Esophagus (tissue), 2 donors: ENCODE data around the gene IDS. TPM values are rescaled to one million over a fixed set of nuclear protein-coding genes. Genes with fewer than 3 reads are reported as not detected.
"Not testable (repeated sequence)": the region's sequence is repeated elsewhere in the genome, so short reads cannot be mapped to it uniquely, and the experiment has no call there.

Experiments
- H3K27ac ChIP-seq, 2 donors: one replicate each; pipeline ENCODE4 v1.5.1; 2013; ENCODE audit warnings: low read depth in 2 of 2, mild to moderate bottlenecking in 2 of 2, inconsistent platforms in 1 of 2, low read length in 1 of 2, moderate library complexity in 1 of 2
- H3K27me3 ChIP-seq, 2 donors: one replicate each; pipeline ENCODE4 v1.6.1; 2013; ENCODE audit warnings: low read length in 2 of 2, control low read depth in 1 of 2, mild to moderate bottlenecking in 1 of 2; ENCODE audit not compliant: insufficient read depth in 2 of 2, control insufficient read depth in 1 of 2
- H3K36me3 ChIP-seq, 2 donors: one replicate each; pipeline ENCODE4 v1.6.1; 2013; ENCODE audit warnings: low read length in 1 of 2; ENCODE audit not compliant: control insufficient read depth in 2 of 2, insufficient read depth in 2 of 2
- H3K4me1 ChIP-seq, 2 donors: one replicate each; pipeline ENCODE4 v1.6.1; 2013; ENCODE audit warnings: low read length in 1 of 2; ENCODE audit not compliant: control insufficient read depth in 2 of 2, insufficient read depth in 2 of 2
- H3K4me3 ChIP-seq, 2 donors: one replicate each; pipeline ENCODE4 v1.5.1; 2013; ENCODE audit warnings: low read length in 2 of 2, mild to moderate bottlenecking in 2 of 2, low read depth in 1 of 2, moderate library complexity in 1 of 2
- H3K9me3 ChIP-seq, 2 donors: one replicate each; pipeline ENCODE4 v1.6.1; 2013; ENCODE audit warnings: mild to moderate bottlenecking in 2 of 2, low read depth in 1 of 2, low read length in 1 of 2, moderate library complexity in 1 of 2; ENCODE audit not compliant: control insufficient read depth in 2 of 2, insufficient read depth in 1 of 2
- WGBS, 2 donors: extraction: QIAGEN DNeasy Blood & Tissue Kit; methylation state at CpG; one replicate each; pipeline ENCODE4 v1.1.7; 2013; 5-methylcytosine and 5-hydroxymethylcytosine counted together
- polyA plus RNA-seq, 2 donors: library from polyadenylated mRNA; stranded (reverse); fragments of 200-250 nt; gene quantifications; one replicate each; pipeline ENCODE4 v1.2.3, GENCODE V29; 2013
- donor health status: healthy with polysubstance abuse.
- donor health status: Bipolar disorder and iron deficiency.

IDS gene
- polyA plus RNA-seq, 2 donors = 20.9 to 21.4 TPM

GRCh38 chrX:149493567-149494562 lies 11.2 kb downstream of the IDS start:
- WGBS, 2 donors = 66 to 72% methylated on average over 13 of the region's 13 CpGs
- Histone ChIP-seq H3K9me3 (no peaks in the 10 kb centered on the region), H3K4me1 (peaks cover 0 to 10% of the 10 kb centered on the region in 2 donors), H3K27ac (no peak overlapping the region), H3K4me3 (no peak overlapping the region), H3K36me3 (peaks cover 10 to 19% of the 10 kb centered on the region in 2 donors), H3K27me3 (no peaks in the 10 kb centered on the region)

- H3K36me3 ChIP-seq = peaks cover 10 to 13% of the 10 kb centered on the region in 2 donors
- peaks cover 0 to 10% of the 10 kb centered on the region in 2 donors for H3K4me1 ChIP-seq
- H3K27ac ChIP-seq = no peak overlapping the region
- no peaks in the 10 kb centered on the region for H3K27me3 ChIP-seq
- no peak overlapping the region for H3K4me3 ChIP-seq
- WGBS, 2 donors = 31 to 32% methylated on average over 2 of the region's 2 CpGs
- no peaks in the 10 kb centered on the region for H3K9me3 ChIP-seq
Measured at GRCh38 chrX:149491812-149492211, 13.3 kb downstream of the IDS start.

- 58 to 65% methylated on average over 7 of the region's 7 CpGs for WGBS, 2 donors
- peaks cover 5 to 16% of the 10 kb centered on the region in 2 donors for H3K36me3 ChIP-seq
- H3K27me3 ChIP-seq = no peaks in the 10 kb centered on the region
- no peak overlapping the region for H3K27ac ChIP-seq
- H3K4me3 ChIP-seq = no peak overlapping the region
- peaks cover 0 to 10% of the 10 kb centered on the region in 2 donors for H3K4me1 ChIP-seq
- no peaks in the 10 kb centered on the region for H3K9me3 ChIP-seq
Measured at GRCh38 chrX:149490100-149490499, 15.0 kb downstream of the IDS start.

GRCh38 chrX:149488411-149489052 lies 16.6 kb downstream of the IDS start:
- not testable (repeated sequence) for H3K27me3 ChIP-seq, H3K27ac ChIP-seq, H3K9me3 ChIP-seq, H3K4me1 ChIP-seq, H3K4me3 ChIP-seq
- 76 to 90% methylated on average over 11 to 13 of the region's 17 CpGs for WGBS, 2 donors
- peaks cover 0 to 12% of the 10 kb centered on the region in 2 donors for H3K36me3 ChIP-seq

- peaks cover 0 to 12% of the 10 kb centered on the region in 2 donors for H3K36me3 ChIP-seq
- not testable (repeated sequence) for H3K4me1 ChIP-seq, H3K4me3 ChIP-seq, H3K27ac ChIP-seq, H3K9me3 ChIP-seq, H3K27me3 ChIP-seq
- 71 to 87% methylated on average over 3 of the region's 9 CpGs for WGBS, 2 donors
Measured at GRCh38 chrX:149488008-149488407, 17.1 kb downstream of the IDS start.

GRCh38 chrX:149487292-149487691 lies 17.8 kb downstream of the IDS start:
- peaks cover 0 to 7% of the 10 kb centered on the region in 2 donors for H3K36me3 ChIP-seq

GRCh38 chrX:149476513-149476912 lies 28.6 kb downstream of the IDS start:
- no peaks in the 10 kb centered on the region for H3K27me3 ChIP-seq
- H3K9me3 ChIP-seq = no peaks in the 10 kb centered on the region
- 80 to 90% methylated on average over 2 of the region's 2 CpGs for WGBS, 2 donors
- no peak overlapping the region for H3K4me3 ChIP-seq
- H3K4me1 ChIP-seq = no peaks in the 10 kb centered on the region
- H3K27ac ChIP-seq = no peak overlapping the region
- H3K36me3 ChIP-seq = peaks cover 0 to 2% of the 10 kb centered on the region in 2 donors

More at GRCh38 chrX:149487292-149487691, 17.8 kb downstream of the IDS start:
- no peak overlapping the region for H3K27ac ChIP-seq
- no peaks in the 10 kb centered on the region for H3K4me1 ChIP-seq
- WGBS, 2 donors = 70% methylated on average over 6 of the region's 6 CpGs
- H3K9me3 ChIP-seq = no peaks in the 10 kb centered on the region
- no peak overlapping the region for H3K4me3 ChIP-seq
- no peaks in the 10 kb centered on the region for H3K27me3 ChIP-seq

- WGBS, 2 donors = 33 to 43% methylated on average over 1 of the region's 1 CpG
- Histone ChIP-seq H3K4me1 (no peaks in the 10 kb centered on the region), H3K36me3 (peaks cover 0 to 2% of the 10 kb centered on the region in 2 donors), H3K27me3 (no peaks in the 10 kb centered on the region), H3K27ac (no peak overlapping the region), H3K9me3 (no peaks in the 10 kb centered on the region), H3K4me3 (no peak overlapping the region)
Measured at GRCh38 chrX:149473966-149474365, 31.1 kb downstream of the IDS start.

GRCh38 chrX:149473092-149473491 lies 32.0 kb downstream of the IDS start:
- no peak overlapping the region for H3K27ac ChIP-seq
- H3K4me3 ChIP-seq = no peak overlapping the region
- H3K4me1 ChIP-seq = no peaks in the 10 kb centered on the region
- H3K36me3 ChIP-seq = peaks cover 0 to 2% of the 10 kb centered on the region in 2 donors
- H3K27me3 ChIP-seq = no peaks in the 10 kb centered on the region
- H3K9me3 ChIP-seq = no peaks in the 10 kb centered on the region
- WGBS, 2 donors = 83 to 97% methylated on average over 1 of the region's 1 CpG
